ENCODE data around the gene TEPSIN. TPM values are rescaled to one million over a fixed set of nuclear protein-coding genes. Genes with fewer than 3 reads are reported as not detected.

The TEPSIN gene
- total and polyA plus RNA-seq, 7 donors: 6.9 to 42.8 (median 23.5) TPM

DNA sequence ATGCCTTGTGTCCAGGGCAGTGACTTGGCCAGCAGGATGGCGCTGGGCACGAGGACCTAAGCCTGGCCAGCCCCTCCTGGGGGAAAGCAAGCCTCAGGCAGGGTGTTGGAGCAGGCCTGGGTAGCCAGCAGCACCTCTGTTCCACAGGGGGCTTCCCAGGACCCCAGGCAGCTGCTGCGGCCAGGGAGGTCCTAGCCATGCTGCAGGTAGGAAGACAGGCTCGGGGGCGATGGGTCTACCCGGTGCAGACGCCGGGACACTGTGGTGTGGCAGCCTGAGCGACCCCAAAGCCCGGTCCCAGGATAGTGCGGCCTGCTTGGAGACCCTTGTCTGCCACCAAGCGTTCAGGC lies 50.4 kb downstream of the TEPSIN start:
- Histone ChIP-seq H3K9me3 (no peaks in the 10 kb centered on the region), H3K36me3 (peaks cover 0 to 5% (median 0%) of the 10 kb centered on the region in 4 donors), H3K27ac (no peak overlapping the region), H3K4me3 (no peak overlapping the region), H3K4me1 (no peaks in the 10 kb centered on the region), H3K27me3 (peaks cover 0 to 9% (median 4%) of the 10 kb centered on the region in 3 donors)
- WGBS, 2 donors: 95 to 96% methylated on average over 12 of the region's 12 CpGs
- no peak for DNase-seq
- TF ChIP-seq, protein P1, sequence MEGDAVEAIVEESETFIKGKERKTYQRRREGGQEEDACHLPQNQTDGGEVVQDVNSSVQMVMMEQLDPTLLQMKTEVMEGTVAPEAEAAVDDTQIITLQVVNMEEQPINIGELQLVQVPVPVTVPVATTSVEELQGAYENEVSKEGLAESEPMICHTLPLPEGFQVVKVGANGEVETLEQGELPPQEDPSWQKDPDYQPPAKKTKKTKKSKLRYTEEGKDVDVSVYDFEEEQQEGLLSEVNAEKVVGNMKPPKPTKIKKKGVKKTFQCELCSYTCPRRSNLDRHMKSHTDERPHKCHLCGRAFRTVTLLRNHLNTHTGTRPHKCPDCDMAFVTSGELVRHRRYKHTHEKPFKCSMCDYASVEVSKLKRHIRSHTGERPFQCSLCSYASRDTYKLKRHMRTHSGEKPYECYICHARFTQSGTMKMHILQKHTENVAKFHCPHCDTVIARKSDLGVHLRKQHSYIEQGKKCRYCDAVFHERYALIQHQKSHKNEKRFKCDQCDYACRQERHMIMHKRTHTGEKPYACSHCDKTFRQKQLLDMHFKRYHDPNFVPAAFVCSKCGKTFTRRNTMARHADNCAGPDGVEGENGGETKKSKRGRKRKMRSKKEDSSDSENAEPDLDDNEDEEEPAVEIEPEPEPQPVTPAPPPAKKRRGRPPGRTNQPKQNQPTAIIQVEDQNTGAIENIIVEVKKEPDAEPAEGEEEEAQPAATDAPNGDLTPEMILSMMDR (IDR thresholded peaks at IDR 0.05): no peak
- no peak for TF ChIP-seq POLR2AphosphoS5 (IDR thresholded peaks at IDR 0.05)
- TF ChIP-seq EP300 (IDR thresholded peaks at IDR 0.05): no peak
- no peak for TF ChIP-seq POLR2A (IDR thresholded peaks at IDR 0.05)
- intact Hi-C loops (cut with DNase I): no loop called here

DNA sequence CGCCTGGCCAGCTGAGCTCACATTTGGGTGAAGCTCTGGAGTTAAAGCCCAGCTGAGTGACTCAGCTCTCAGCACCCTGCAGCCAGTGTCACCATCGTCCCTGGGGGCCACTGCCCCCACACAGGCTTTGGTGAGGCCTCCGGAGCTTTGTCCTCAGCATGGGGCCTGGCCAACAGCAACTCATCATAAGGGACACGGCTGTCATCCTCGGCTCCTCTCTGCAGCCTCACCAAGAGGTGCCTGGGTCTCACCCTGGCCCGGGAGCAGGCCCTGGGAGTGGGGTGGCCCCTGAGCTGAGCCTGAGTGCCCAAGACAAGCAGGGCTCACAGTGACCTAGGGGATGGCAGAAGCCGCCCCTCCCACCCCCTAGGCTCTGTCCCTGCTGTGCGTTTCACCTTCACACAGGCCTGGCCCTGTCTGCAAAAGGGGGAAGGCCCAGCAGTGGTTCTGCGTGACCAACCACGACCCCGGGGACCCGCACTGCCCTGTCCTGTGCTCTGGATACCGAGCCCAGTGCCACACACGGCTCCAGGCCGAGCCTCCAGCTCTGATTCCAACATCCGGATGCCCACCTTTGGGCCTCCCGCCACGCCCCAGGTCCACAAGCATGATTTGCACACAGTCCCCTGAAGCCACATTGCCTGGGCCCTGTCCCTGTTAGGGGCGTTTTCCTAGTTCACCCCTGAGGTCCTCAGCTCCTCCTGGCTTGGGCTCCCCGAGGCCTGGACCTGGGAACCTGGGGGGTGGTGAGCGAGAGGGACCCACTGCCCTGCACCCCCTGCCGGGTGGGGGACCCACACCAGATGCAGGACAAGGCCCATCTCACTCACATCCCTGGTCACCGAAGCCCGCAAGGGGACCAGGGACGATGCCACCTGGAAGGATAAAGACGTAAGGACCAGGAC lies 51.0 kb downstream of the TEPSIN start:
- DNase-seq: no peak
- no peaks in the 10 kb centered on the region for H3K9me3 ChIP-seq
- H3K4me3 ChIP-seq: no peak overlapping the region
- H3K36me3 ChIP-seq: peaks cover 0 to 5% (median 0%) of the 10 kb centered on the region in 4 donors
- no peak for TF ChIP-seq EP300 (IDR thresholded peaks at IDR 0.05)
- TF ChIP-seq, protein P1 (IDR thresholded peaks at IDR 0.05): no peak
- no peak for TF ChIP-seq POLR2A (IDR thresholded peaks at IDR 0.05)
- no peak for TF ChIP-seq POLR2AphosphoS5 (IDR thresholded peaks at IDR 0.05)
- peaks cover 0 to 14% (median 9%) of the 10 kb centered on the region in 3 donors for H3K27me3 ChIP-seq
- WGBS, 2 donors: 88 to 90% methylated on average over 26 of the region's 26 CpGs
- H3K4me1 ChIP-seq: no peaks in the 10 kb centered on the region
- no peak overlapping the region for H3K27ac ChIP-seq
- intact Hi-C loops (cut with DNase I): no loop called here

DNA sequence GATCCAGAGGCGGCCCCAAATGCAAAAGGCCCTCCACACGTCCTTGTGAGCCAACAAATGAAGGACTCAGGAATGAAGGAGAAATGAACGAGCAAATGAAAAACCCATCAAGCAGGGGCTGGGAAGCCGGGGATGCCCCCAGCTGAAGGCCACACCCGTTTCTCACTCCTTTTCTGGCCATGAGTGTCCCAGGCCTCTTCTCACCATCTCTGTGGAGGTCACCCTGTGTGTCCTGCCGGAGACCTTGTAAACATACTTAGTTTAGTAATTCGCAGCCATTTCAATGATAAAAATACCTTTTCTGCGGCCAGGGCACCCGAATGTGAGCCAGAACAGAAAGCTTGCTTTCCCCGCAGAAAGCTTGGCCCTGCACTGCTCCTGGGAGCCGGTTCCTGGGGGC lies 51.7 kb downstream of the TEPSIN start:
- intact Hi-C loops (cut with DNase I): no loop called here
- no peak for TF ChIP-seq POLR2AphosphoS5 (IDR thresholded peaks at IDR 0.05)
- Histone ChIP-seq H3K4me1 (no peaks in the 10 kb centered on the region), H3K9me3 (no peaks in the 10 kb centered on the region), H3K27ac (no peak overlapping the region), H3K36me3 (peaks cover 0 to 5% (median 0%) of the 10 kb centered on the region in 4 donors), H3K27me3 (peaks cover 0 to 21% (median 9%) of the 10 kb centered on the region in 3 donors), H3K4me3 (no peak overlapping the region)
- WGBS, 2 donors: 91 to 92% methylated on average over 11 of the region's 11 CpGs
- DNase-seq: no peak

GRCh38 chr17:81186203-81186602 lies 52.7 kb downstream of the TEPSIN start:
- 68 to 85% methylated on average over 7 of the region's 7 CpGs for WGBS, 2 donors

GRCh38 chr17:81184555-81184954 lies 54.3 kb downstream of the TEPSIN start:
- H3K27ac ChIP-seq: no peak overlapping the region
- no peak overlapping the region for H3K4me3 ChIP-seq
- no peak for TF ChIP-seq POLR2AphosphoS5 (IDR thresholded peaks at IDR 0.05)
- TF ChIP-seq POLR2A (IDR thresholded peaks at IDR 0.05): no peak
- TF ChIP-seq, protein P1 (IDR thresholded peaks at IDR 0.05): no peak
- no peak for TF ChIP-seq EP300 (IDR thresholded peaks at IDR 0.05)
- WGBS, 2 donors: 18 to 42% methylated on average over 15 of the region's 15 CpGs
- no peaks in the 10 kb centered on the region for H3K36me3 ChIP-seq
- H3K27me3 ChIP-seq: peaks cover 0 to 30% (median 9%) of the 10 kb centered on the region in 3 donors
- no peaks in the 10 kb centered on the region for H3K4me1 ChIP-seq
- intact Hi-C loops (cut with DNase I): no loop called here
- H3K9me3 ChIP-seq: no peaks in the 10 kb centered on the region
- DNase-seq: no peak

More at GRCh38 chr17:81186203-81186602, 52.7 kb downstream of the TEPSIN start:
- Histone ChIP-seq H3K27ac (no peak overlapping the region), H3K4me1 (no peaks in the 10 kb centered on the region), H3K9me3 (no peaks in the 10 kb centered on the region), H3K27me3 (peaks cover 0 to 26% (median 9%) of the 10 kb centered on the region in 3 donors), H3K4me3 (no peak overlapping the region), H3K36me3 (peaks cover 0 to 5% (median 0%) of the 10 kb centered on the region in 4 donors)
- no peak for TF ChIP-seq POLR2AphosphoS5 (IDR thresholded peaks at IDR 0.05)
- no peak for TF ChIP-seq POLR2A (IDR thresholded peaks at IDR 0.05)
- TF ChIP-seq, protein P1 (IDR thresholded peaks at IDR 0.05): no peak
- no peak for TF ChIP-seq EP300 (IDR thresholded peaks at IDR 0.05)
- intact Hi-C loops (cut with DNase I): no loop called here
- no peak for DNase-seq
